T-helper 9 cell (primary cell): ENCODE results near the gene LBX2.

Experiments used
- DNase-seq: peaks from one replicate; pipeline ENCODE4 v3.0.0-alpha.2; 2020
- total RNA-seq, 2 donors: gene quantifications; one replicate each; lab custom pipeline; 2026; lab: John Stamatoyannopoulos, UW

The LBX2 gene
- 0 to 0.24 reads per million in 2 donors for total RNA-seq

GRCh38 chr2:74499267-74499939 lies at the start of gene LBX2:
Gene LBX2, minus strand, starts transcription at chr2:74499603. Its CDS starts 66 bp downstream, at chr2:74499537.
- DNase-seq = no peak

- no peak for DNase-seq
Observed at GRCh38 chr2:74548285-74548899, 49.0 kb upstream of the LBX2 start.

GRCh38 chr2:74546004-74546403 lies 46.6 kb upstream of the LBX2 start:
- DNase-seq = no peak

GRCh38 chr2:74544634-74545033 lies 45.2 kb upstream of the LBX2 start:
- no peak for DNase-seq

GRCh38 chr2:74542978-74543377 lies 43.6 kb upstream of the LBX2 start:
- DNase-seq = no peak

GRCh38 chr2:74540291-74540690 lies 40.9 kb upstream of the LBX2 start:
- no peak for DNase-seq

GRCh38 chr2:74538881-74539339 lies 39.5 kb upstream of the LBX2 start:
- no peak for DNase-seq

- no peak for DNase-seq
Observed at GRCh38 chr2:74537140-74537539, 37.7 kb upstream of the LBX2 start.

GRCh38 chr2:74536166-74536950 lies 37.0 kb upstream of the LBX2 start:
- DNase-seq = no peak

- DNase-seq = no peak
Observed at GRCh38 chr2:74535440-74535965, 36.1 kb upstream of the LBX2 start.

GRCh38 chr2:74534411-74534810 lies 35.0 kb upstream of the LBX2 start:
- no peak for DNase-seq

- DNase-seq = no peak
Observed at GRCh38 chr2:74533464-74533863, 34.1 kb upstream of the LBX2 start.

- no peak for DNase-seq
Observed at GRCh38 chr2:74532222-74532621, 32.8 kb upstream of the LBX2 start.

GRCh38 chr2:74531666-74532065 lies 32.3 kb upstream of the LBX2 start:
- no peak for DNase-seq

- peak; percentile 32 for DNase-seq
Observed at GRCh38 chr2:74530239-74531187, 31.1 kb upstream of the LBX2 start.

GRCh38 chr2:74529357-74530238 lies 30.2 kb upstream of the LBX2 start, which contains the start of the genes AUP1 and HTRA2:
Gene AUP1, minus strand, starts transcription at chr2:74529706. Its CDS starts 77 bp downstream, at chr2:74529629.
Gene HTRA2, plus strand, starts transcription at chr2:74529933. Its CDS starts 74 bp downstream, at chr2:74530007.
- DNase-seq = peak; percentile 72

GRCh38 chr2:74528600-74529356 lies 29.4 kb upstream of the LBX2 start:
- no peak for DNase-seq

- DNase-seq = no peak
Observed at GRCh38 chr2:74527741-74528140, 28.3 kb upstream of the LBX2 start.

- DNase-seq = no peak
Observed at GRCh38 chr2:74526649-74527230, 27.3 kb upstream of the LBX2 start.
